Measurements from ENCODE around the gene SQSTM1. TPM values are rescaled to one million over a fixed set of nuclear protein-coding genes. Genes with fewer than 3 reads are reported as not detected.
A peak's percentile ranks its signal among the peaks of the same experiment; 100 is the strongest.

SQSTM1 gene
- total RNA-seq, 1 experiment from 2014 or later: 715 TPM

DNA sequence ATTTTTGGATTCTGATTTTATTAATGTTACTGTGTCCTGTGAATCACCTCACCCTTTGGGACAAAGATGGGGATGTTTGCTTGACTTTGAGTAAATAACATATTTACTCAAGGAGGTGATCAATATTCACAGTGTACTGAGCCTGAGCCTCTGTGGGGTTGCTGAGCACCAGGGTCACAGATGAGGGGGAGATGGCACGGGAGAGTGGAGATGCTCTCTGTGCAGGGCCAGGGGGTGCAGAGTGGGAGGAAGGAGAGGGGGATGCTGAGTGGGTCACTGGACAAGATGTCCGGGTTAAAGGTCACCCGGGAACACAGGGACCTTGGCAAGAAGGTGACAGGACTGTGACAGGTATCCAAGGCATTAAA is 4.0 kb downstream of the SQSTM1 start:
- H3K4me2 ChIP-seq: peak overlapping the region; percentile 100
- no peak overlapping the region for H3K27ac ChIP-seq
- no peaks in the 10 kb centered on the region for H3K9me3 ChIP-seq (ENCODE audit: insufficient read depth, low read depth)
- peaks cover 45% of the 10 kb centered on the region for H3K4me1 ChIP-seq (replicated peaks; ENCODE audit: insufficient read depth)
- no peak overlapping the region for H3K4me3 ChIP-seq
- TF ChIP-seq EZH2 (IDR thresholded peaks at IDR 0.05; ENCODE audit: low read depth): no peak
- TF ChIP-seq, protein P1, sequence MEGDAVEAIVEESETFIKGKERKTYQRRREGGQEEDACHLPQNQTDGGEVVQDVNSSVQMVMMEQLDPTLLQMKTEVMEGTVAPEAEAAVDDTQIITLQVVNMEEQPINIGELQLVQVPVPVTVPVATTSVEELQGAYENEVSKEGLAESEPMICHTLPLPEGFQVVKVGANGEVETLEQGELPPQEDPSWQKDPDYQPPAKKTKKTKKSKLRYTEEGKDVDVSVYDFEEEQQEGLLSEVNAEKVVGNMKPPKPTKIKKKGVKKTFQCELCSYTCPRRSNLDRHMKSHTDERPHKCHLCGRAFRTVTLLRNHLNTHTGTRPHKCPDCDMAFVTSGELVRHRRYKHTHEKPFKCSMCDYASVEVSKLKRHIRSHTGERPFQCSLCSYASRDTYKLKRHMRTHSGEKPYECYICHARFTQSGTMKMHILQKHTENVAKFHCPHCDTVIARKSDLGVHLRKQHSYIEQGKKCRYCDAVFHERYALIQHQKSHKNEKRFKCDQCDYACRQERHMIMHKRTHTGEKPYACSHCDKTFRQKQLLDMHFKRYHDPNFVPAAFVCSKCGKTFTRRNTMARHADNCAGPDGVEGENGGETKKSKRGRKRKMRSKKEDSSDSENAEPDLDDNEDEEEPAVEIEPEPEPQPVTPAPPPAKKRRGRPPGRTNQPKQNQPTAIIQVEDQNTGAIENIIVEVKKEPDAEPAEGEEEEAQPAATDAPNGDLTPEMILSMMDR (conservative IDR thresholded peaks at IDR 0.05): no peak
- ChIA-PET CTCF (no interaction called here), POLR2A (ENCODE audit: unreplicated experiment) (no interaction called here)
- no peaks in the 10 kb centered on the region for H3K27me3 ChIP-seq (ENCODE audit: insufficient read depth, low read depth)
- peaks cover 96% of the 10 kb centered on the region for H3K79me2 ChIP-seq (ENCODE audit: low read depth)
- intact Hi-C loops (cut with micrococcal nuclease; ENCODE audit: unreplicated experiment): no loop called here
- no TSS peak for BruUV-seq (replicated peaks)
- H3K36me3 ChIP-seq (ENCODE audit: low read depth): peaks cover 71% of the 10 kb centered on the region
- no peak overlapping the region for H2AFZ ChIP-seq
- H4K20me1 ChIP-seq (ENCODE audit: insufficient read depth): peaks cover 78% of the 10 kb centered on the region
- peaks cover 91% of the 10 kb centered on the region for H3F3A ChIP-seq (ENCODE audit: insufficient read depth, low read depth)
- no peaks in the 10 kb centered on the region for H3K9me2 ChIP-seq (ENCODE audit: insufficient read depth)
- no peak for DNase-seq

GRCh38 chr5:179825655-179826182 is 5.0 kb downstream of the SQSTM1 start:
- no peak for DNase-seq
- Histone ChIP-seq H4K20me1 (ENCODE audit: insufficient read depth) (peaks cover 88% of the 10 kb centered on the region), H3K79me2 (ENCODE audit: low read depth) (peaks cover 99% of the 10 kb centered on the region), H3K4me2 (no peak overlapping the region), H3K27me3 (ENCODE audit: insufficient read depth, low read depth) (no peaks in the 10 kb centered on the region), H3K9me3 (ENCODE audit: insufficient read depth, low read depth) (no peaks in the 10 kb centered on the region), H3K27ac (no peak overlapping the region), H3K9me2 (ENCODE audit: insufficient read depth) (no peaks in the 10 kb centered on the region), H3K4me3 (no peak overlapping the region), H3K4me1 (replicated peaks; ENCODE audit: insufficient read depth) (peaks cover 37% of the 10 kb centered on the region), H3K36me3 (ENCODE audit: low read depth) (peaks cover 81% of the 10 kb centered on the region), H3F3A (ENCODE audit: insufficient read depth, low read depth) (peaks cover 93% of the 10 kb centered on the region), H2AFZ (no peak overlapping the region)
- ChIA-PET CTCF (interaction anchor here (0.6 kb wide), 1 partner anchor 88 kb away, joined by 3 read pairs; no protein-coding TSS in a partner anchor), POLR2A (ENCODE audit: unreplicated experiment) (interaction anchor here (0.5 kb wide), 1 partner anchor 62 kb away, joined by 4 read pairs; no protein-coding TSS in a partner anchor)
- no peak for TF ChIP-seq EZH2 (IDR thresholded peaks at IDR 0.05; ENCODE audit: low read depth)
- TF ChIP-seq, protein P1 (conservative IDR thresholded peaks at IDR 0.05): no peak
- intact Hi-C loops (cut with micrococcal nuclease; ENCODE audit: unreplicated experiment): no loop called here
- BruUV-seq (replicated peaks): no TSS peak

- BruUV-seq (replicated peaks): no TSS peak
- peak overlapping the region; percentile 28; the same call in 1 of the 2 replicates for H3K27ac ChIP-seq
- no peak overlapping the region for H3K4me2 ChIP-seq
- no peak for DNase-seq
- peaks cover 29% of the 10 kb centered on the region for H3K4me1 ChIP-seq (replicated peaks; ENCODE audit: insufficient read depth)
- H3K79me2 ChIP-seq (ENCODE audit: low read depth): peaks cover 87% of the 10 kb centered on the region
- no peaks in the 10 kb centered on the region for H3K27me3 ChIP-seq (ENCODE audit: insufficient read depth, low read depth)
- H3K4me3 ChIP-seq: no peak overlapping the region
- H3K9me3 ChIP-seq (ENCODE audit: insufficient read depth, low read depth): no peaks in the 10 kb centered on the region
- peaks cover 97% of the 10 kb centered on the region for H3F3A ChIP-seq (ENCODE audit: insufficient read depth, low read depth)
- intact Hi-C loops (cut with micrococcal nuclease; ENCODE audit: unreplicated experiment): no loop called here
- H3K9me2 ChIP-seq (ENCODE audit: insufficient read depth): no peaks in the 10 kb centered on the region
- POLR2A ChIA-PET (ENCODE audit: unreplicated experiment): interaction anchor here (0.5 kb wide), 1 partner anchor 24 kb away, joined by 3 read pairs; no protein-coding TSS in a partner anchor
- H4K20me1 ChIP-seq (ENCODE audit: insufficient read depth): peaks cover 98% of the 10 kb centered on the region
- H3K36me3 ChIP-seq (ENCODE audit: low read depth): peaks cover 88% of the 10 kb centered on the region
- no peak overlapping the region for H2AFZ ChIP-seq
- CTCF ChIA-PET: no interaction called here
- no peak for TF ChIP-seq EZH2 (IDR thresholded peaks at IDR 0.05; ENCODE audit: low read depth)
- TF ChIP-seq, protein P1 (conservative IDR thresholded peaks at IDR 0.05): no peak
Observed at GRCh38 chr5:179827680-179828079, 7.0 kb downstream of the SQSTM1 start.

All from PC-9 (cell line).